HepG2 (cell line): ENCODE measurements around the gene UTP3. TPM values are rescaled to one million over a fixed set of nuclear protein-coding genes. Genes with fewer than 3 reads are reported as not detected.

ENCODE experiments used
- CREM ChIP-seq, 2 experiments: sonication (generic) in 1 of 2; formaldehyde crosslinking in 1 of 2; IDR thresholded peaks; 2 replicates each; pipeline versions ENCODE4 v1.4.0 to v1.6.1; 2016 to 2020; ENCODE audit warnings: antibody characterized with exemption in 1 of 2, mild to moderate bottlenecking in 1 of 2, missing genetic modification reagents in 1 of 2
- IKZF1 ChIP-seq: fragments of 450-650 bp; IDR thresholded peaks from 2 replicates; pipeline ENCODE4 v1.7.1; 2016
- MTA1 ChIP-seq: sonication (generic); formaldehyde crosslinking; IDR thresholded peaks from 2 replicates; pipeline ENCODE4 v1.4.0; 2020; ENCODE audit warnings: missing genetic modification reagents, mild to moderate bottlenecking, borderline replicate concordance
- RBM22 ChIP-seq: fragments of 200-400 bp; formaldehyde crosslinking; optimal IDR thresholded peaks from 2 replicates; pipeline ENCODE3; 2017; ENCODE audit warnings: mild to moderate bottlenecking, low read length, moderate library complexity
- ZFP91 ChIP-seq: sonication (generic); formaldehyde crosslinking; IDR thresholded peaks from 2 replicates; pipeline ENCODE4 v1.9.0; 2022; ENCODE audit warnings: missing genetic modification reagents, mild to moderate bottlenecking, borderline replicate concordance
- ZNF234 ChIP-seq: sonication (generic); formaldehyde crosslinking; conservative IDR thresholded peaks from 2 replicates; pipeline ENCODE4 v1.5.1; 2020; ENCODE audit warnings: mild to moderate bottlenecking, missing genetic modification reagents
- polyA plus RNA-seq, 8 experiments: library from polyadenylated mRNA; depleted of rRNA in 3 of 8; stranded (reverse) in 7 of 8; unstranded in 1 of 8; fragments of >200 nt; fragmentation: Illumina TruSeq in 4 of 8; extraction: Trizol in 4 of 8; gene quantifications; 2 replicates each; pipeline versions ENCODE4 v1.2.1 to v1.2.3, GENCODE V29; 2011 to 2016; ENCODE audit warnings: low read depth in 4 of 8, missing spikeins in 1 of 8, mixed read lengths in 1 of 8; ENCODE audit not compliant: insufficient read depth in 1 of 8
- total RNA-seq, 5 experiments: library from RNA; depleted of rRNA; stranded (reverse); fragments of >200 nt; fragmentation: Illumina TruSeq; extraction: Trizol; gene quantifications; 2 replicates each; pipeline ENCODE4 v1.2.3, GENCODE V29; 2016; ENCODE audit warnings: low read depth in 1 of 5
- TF ChIP-seq, protein P1 (sequence below): sonication (generic); formaldehyde crosslinking; IDR thresholded peaks from 2 replicates; pipeline ENCODE4 v1.5.0; 2020; ENCODE audit warnings: mild to moderate bottlenecking, missing genetic modification reagents, borderline replicate concordance
- TF ChIP-seq, protein P2 (sequence below): sonication (generic); formaldehyde crosslinking; IDR thresholded peaks from 2 replicates; pipeline ENCODE4 v1.5.1; 2020; ENCODE audit warnings: mild to moderate bottlenecking, missing genetic modification reagents, borderline replicate concordance

The UTP3 gene
- total and polyA plus RNA-seq, 2 of the 13 experiments (the other 11 are each of a cell fraction or from before 2014, with no cell fraction given) = 6.9 to 19.5 TPM

GRCh38 chr4:70705183-70706043, 17.1 kb downstream of the UTP3 start (continued):
- TF ChIP-seq ZFP91 (CRISPR knock-in tag) = peak; percentile 54; the same call in 1 of the 2 replicates
- TF ChIP-seq RBM22 = no peak
- TF ChIP-seq, protein P1, sequence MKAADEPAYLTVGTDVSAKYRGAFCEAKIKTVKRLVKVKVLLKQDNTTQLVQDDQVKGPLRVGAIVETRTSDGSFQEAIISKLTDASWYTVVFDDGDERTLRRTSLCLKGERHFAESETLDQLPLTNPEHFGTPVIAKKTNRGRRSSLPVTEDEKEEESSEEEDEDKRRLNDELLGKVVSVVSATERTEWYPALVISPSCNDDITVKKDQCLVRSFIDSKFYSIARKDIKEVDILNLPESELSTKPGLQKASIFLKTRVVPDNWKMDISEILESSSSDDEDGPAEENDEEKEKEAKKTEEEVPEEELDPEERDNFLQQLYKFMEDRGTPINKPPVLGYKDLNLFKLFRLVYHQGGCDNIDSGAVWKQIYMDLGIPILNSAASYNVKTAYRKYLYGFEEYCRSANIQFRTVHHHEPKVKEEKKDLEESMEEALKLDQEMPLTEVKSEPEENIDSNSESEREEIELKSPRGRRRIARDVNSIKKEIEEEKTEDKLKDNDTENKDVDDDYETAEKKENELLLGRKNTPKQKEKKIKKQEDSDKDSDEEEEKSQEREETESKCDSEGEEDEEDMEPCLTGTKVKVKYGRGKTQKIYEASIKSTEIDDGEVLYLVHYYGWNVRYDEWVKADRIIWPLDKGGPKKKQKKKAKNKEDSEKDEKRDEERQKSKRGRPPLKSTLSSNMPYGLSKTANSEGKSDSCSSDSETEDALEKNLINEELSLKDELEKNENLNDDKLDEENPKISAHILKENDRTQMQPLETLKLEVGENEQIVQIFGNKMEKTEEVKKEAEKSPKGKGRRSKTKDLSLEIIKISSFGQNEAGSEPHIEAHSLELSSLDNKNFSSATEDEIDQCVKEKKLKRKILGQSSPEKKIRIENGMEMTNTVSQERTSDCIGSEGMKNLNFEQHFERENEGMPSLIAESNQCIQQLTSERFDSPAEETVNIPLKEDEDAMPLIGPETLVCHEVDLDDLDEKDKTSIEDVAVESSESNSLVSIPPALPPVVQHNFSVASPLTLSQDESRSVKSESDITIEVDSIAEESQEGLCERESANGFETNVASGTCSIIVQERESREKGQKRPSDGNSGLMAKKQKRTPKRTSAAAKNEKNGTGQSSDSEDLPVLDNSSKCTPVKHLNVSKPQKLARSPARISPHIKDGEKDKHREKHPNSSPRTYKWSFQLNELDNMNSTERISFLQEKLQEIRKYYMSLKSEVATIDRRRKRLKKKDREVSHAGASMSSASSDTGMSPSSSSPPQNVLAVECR (CRISPR knock-in tag) = peak; percentile 56
- TF ChIP-seq, protein P2, sequence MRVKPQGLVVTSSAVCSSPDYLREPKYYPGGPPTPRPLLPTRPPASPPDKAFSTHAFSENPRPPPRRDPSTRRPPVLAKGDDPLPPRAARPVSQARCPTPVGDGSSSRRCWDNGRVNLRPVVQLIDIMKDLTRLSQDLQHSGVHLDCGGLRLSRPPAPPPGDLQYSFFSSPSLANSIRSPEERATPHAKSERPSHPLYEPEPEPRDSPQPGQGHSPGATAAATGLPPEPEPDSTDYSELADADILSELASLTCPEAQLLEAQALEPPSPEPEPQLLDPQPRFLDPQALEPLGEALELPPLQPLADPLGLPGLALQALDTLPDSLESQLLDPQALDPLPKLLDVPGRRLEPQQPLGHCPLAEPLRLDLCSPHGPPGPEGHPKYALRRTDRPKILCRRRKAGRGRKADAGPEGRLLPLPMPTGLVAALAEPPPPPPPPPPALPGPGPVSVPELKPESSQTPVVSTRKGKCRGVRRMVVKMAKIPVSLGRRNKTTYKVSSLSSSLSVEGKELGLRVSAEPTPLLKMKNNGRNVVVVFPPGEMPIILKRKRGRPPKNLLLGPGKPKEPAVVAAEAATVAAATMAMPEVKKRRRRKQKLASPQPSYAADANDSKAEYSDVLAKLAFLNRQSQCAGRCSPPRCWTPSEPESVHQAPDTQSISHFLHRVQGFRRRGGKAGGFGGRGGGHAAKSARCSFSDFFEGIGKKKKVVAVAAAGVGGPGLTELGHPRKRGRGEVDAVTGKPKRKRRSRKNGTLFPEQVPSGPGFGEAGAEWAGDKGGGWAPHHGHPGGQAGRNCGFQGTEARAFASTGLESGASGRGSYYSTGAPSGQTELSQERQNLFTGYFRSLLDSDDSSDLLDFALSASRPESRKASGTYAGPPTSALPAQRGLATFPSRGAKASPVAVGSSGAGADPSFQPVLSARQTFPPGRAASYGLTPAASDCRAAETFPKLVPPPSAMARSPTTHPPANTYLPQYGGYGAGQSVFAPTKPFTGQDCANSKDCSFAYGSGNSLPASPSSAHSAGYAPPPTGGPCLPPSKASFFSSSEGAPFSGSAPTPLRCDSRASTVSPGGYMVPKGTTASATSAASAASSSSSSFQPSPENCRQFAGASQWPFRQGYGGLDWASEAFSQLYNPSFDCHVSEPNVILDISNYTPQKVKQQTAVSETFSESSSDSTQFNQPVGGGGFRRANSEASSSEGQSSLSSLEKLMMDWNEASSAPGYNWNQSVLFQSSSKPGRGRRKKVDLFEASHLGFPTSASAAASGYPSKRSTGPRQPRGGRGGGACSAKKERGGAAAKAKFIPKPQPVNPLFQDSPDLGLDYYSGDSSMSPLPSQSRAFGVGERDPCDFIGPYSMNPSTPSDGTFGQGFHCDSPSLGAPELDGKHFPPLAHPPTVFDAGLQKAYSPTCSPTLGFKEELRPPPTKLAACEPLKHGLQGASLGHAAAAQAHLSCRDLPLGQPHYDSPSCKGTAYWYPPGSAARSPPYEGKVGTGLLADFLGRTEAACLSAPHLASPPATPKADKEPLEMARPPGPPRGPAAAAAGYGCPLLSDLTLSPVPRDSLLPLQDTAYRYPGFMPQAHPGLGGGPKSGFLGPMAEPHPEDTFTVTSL (CRISPR knock-in tag) = no peak
- no peak for TF ChIP-seq IKZF1
- no peak for TF ChIP-seq CREM (IDR thresholded peaks at IDR 0.05)
- no peak for TF ChIP-seq CREM (CRISPR knock-in tag; IDR thresholded peaks at IDR 0.05)
- no peak for TF ChIP-seq MTA1 (CRISPR knock-in tag)
- no peak for TF ChIP-seq ZNF234 (CRISPR knock-in tag)
